Erythroblast (primary cell): ENCODE data around the gene TTC21B.
"Not testable (repeated sequence)": the region's sequence is repeated elsewhere in the genome, so short reads cannot be mapped to it uniquely, and the experiment has no call there.

ENCODE experiments used
- DNase-seq, 2 experiments: peaks; one replicate each; lab custom pipeline; 2025; lab: John Stamatoyannopoulos, UW
- GATA1 ChIP-seq: IDR thresholded peaks from 2 replicates; pipeline ENCODE4 v1.6.1; 2011; ENCODE audit warnings: low read depth, mild to moderate bottlenecking, control low read depth, low read length, moderate library complexity
- POLR2A ChIP-seq: IDR thresholded peaks from 2 replicates; pipeline ENCODE4 v1.6.1; 2011; ENCODE audit warnings: mild to moderate bottlenecking, low read length

TTC21B gene

DNA sequence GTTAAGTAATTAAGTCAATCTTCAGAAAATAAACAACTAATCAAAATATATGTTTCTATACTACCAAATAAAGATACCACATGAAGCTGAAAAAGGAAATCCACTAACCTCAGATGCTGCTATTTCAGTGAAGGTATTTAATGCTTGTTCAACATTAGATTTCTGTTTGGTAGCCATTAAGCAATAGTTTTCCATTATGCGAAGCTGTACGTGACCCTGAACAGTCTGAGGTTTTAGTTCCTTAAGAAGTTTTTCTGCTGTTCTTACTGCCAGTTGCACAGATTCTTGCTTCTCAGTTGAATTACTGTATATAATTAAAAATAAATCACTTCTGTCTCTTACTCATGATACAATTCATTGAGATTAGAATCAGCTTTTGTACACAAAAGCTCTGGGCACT, 65.4 kb downstream of the TTC21B start:
- no peak for DNase-seq
- TF ChIP-seq POLR2A (no peak), GATA1 (no peak)

DNA sequence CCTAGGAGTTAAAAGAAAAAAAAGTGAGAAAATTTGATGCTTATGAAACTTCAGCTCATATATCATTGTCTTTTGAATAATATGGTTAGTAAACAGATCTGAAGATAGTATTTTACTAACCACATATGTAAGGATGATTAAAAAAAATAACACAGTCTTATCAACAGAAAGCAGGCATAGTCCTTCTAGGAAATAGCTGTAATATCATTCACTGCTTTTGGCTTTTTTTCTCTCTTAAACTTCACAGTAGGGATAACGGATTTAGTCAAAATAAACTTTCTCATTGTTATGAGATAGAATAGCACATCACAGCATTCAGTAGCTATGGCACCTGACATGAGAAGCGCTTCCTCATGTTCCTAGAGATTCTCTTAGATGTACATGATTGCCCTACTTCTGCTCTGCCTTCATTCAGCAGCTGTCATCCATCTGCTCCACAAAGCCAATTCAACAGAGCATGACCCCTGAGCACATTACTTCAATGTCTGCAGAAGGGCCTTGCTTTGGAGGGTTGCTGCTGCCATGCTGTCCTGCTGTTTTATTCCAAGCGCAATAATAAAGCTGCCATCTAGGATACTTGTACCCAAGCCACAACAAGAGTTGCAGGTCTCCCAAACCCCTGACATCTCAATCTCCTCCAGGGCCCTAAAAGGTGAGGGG, 67.0 kb downstream of the TTC21B start:
- TF ChIP-seq GATA1, result no peak
- no peak for TF ChIP-seq POLR2A
- peak; percentile 43 to 66 for DNase-seq

DNA sequence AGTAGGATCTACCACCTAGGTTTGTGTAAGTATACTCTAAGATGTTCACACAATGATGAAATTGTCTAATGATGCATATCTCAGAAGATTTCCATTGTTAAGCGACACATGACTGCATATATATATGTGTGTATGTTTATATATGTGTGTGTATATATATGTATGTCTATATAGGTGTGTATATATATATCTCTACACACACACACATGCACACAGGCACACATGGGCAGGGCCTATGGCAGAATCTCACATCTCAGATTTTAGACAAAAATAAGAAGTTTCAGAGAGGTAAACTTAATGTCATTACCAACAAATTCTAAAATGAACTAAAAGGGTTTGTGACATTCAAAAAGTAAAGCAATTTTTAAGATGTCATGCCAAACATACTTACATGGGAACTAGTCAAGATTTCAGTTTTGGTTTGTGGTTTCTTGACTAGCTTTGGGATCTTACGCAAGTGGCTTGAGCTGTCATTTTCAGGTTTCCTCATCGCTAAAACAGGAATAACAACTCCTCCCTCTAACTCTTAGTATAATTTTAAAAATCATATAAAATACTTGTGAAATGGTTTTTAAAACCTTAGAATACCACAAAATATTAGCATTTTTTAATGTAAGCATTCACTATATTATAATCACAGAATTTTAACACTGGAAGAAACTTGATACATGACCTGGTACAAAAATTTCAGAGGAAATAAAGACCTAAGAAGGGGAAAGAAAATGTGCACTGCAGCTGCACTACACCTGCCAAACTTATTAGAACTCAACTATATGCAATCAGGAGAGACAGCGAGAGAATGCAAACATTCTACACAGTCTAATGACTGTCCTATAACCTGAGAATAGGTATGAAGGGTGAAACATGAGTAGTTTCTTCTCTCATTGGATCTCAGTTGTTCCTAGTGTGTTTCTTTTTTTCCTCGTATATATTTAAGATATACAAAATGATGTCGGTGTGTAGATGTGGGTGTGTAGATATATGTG, 75.7 kb downstream of the TTC21B start:
- DNase-seq, result no peak
- TF ChIP-seq GATA1, result no peak
- TF ChIP-seq POLR2A, result no peak

DNA sequence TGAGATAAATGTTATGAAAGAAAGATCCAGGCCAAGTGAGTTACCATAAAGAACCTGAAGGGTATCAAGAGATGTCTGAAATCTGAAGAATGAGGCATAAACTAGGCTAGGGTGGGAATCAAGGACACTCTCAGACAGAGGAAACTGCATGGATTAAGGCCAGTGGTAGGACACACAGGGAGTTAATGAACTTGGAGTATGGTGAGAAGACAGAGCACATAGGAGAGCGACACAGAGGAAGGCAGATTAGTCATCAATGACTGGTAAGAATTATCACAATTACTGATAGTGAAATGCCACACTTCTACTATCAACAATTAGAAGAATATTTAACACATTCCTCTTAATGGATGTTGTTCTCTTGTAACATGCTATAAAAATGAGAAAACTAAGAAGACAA, 76.9 kb downstream of the TTC21B start:
- no peak for DNase-seq
- TF ChIP-seq GATA1, result no peak
- TF ChIP-seq POLR2A, result no peak

DNA sequence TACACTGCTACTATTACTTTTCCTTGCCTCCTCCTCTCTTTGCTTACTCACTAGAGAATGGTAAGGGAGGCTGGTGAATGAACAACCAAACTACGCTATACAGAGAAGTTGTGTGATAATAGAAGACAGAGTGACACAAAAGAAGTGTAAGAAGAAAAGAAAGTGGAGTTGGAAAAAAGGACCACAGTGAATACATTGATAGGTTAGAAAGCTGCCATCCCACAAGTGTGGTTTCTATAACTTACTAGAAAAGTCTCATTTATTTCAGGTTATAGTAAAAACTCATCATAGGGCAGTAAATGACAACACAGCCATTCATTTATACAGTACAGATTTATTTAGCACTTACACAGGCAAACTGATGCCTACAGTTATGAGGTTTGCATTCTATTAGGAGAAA, 77.3 kb downstream of the TTC21B start:
- no peak for TF ChIP-seq POLR2A
- no peak for TF ChIP-seq GATA1
- DNase-seq, result no peak

DNA sequence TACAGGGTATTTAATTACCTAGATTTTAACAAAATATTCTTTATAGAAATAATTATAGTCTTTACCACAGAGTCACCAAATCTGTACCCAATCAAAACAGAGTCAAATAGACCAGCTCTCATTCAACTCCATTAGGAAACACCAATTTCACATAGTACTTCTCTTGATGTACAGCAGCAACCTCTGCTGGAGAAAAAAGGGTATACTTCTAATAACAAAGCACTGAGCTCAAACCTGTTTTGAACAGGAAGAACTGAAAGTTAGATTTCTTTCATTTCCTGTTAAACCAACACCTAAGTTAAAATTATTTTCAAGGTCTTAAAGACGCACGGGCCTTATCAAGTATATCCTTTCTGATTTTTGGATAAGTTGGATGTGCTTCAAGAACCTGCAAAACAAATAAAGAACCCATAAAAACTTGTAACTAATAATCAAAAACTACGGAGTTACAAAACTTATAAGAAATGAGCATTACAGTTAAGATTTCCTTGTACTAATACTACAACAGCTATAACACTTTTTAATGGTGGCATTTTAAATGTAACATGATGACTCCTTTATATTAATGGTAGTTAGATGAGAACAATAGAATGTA, 79.0 kb downstream of the TTC21B start:
- TF ChIP-seq GATA1 (no peak), POLR2A (no peak)
- DNase-seq, result peak; percentile 42 to 50

DNA sequence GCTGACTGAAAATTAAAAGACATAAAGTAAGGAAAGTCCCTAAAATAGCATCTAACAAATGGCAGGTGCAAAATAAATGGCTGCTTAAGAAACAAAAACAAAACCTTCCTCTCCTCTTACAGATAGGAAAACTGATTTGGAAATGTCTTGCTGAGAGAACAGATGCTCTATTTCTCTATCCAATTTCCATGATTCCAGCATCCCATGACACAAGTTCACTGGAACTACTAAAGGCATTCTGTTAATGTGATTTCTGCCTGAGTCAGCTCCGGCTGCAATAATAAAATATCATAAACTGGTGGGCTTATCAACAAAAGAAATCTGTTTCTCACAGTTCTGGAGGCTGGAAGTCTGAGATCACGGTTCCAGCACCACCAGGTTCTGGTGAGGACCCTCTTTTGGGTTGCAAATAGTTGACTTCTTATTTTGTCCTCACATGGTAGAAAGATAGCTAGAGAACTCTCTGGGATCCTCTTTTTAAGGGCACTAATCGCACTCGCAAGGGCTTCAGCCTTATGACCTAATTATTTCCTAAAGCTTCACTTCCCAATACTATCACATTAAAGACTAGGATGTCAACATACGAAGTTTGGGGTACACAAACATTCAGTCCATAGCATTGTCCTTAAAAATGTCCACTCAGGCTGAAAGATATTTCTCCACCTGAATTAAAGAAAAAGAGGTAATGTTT, 81.3 kb downstream of the TTC21B start:
- no peak for TF ChIP-seq GATA1
- TF ChIP-seq POLR2A, result no peak
- DNase-seq, result no peak

DNA sequence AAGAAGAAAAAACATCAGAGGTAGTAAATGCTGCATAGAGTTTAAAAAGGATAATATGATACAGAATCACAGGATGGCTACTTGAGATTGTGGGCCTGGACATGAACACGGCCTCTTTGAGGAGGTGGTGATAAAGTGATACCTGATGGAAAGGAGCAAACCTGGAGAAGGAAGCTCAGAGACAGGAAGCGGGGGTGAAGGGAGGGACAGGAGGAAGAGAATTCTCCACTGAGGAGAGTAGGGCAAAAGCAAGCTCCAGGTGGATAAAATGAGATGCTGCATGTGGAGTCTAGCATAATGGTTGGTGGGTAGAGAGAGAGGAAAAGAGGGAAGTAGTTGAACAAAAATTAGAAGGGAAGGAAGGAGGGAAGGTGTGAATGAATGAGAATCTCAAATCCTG, 82.6 kb downstream of the TTC21B start:
- DNase-seq, result no peak
- no peak for TF ChIP-seq POLR2A
- TF ChIP-seq GATA1, result no peak

DNA sequence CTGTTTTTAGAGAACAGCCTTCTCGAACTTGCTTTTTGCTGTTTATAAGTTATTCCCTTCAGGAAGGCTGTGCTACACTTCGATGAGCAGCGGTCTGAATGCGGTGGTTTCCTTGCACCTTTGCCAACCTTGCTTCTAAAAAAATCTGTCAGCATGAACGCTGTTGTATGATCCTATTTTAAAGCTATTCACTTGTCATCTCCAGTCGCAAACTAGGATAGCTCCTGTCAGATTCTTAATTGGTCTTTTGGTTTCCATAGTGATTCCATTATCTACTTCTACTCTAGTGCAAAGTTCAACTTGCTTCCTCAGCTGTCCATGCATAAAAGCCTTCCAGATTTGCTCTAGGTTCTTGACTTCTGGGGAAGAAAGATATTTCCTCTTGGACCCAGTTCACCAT, 83.2 kb downstream of the TTC21B start:
- TF ChIP-seq GATA1 (no peak), POLR2A (no peak)
- no peak for DNase-seq

DNA sequence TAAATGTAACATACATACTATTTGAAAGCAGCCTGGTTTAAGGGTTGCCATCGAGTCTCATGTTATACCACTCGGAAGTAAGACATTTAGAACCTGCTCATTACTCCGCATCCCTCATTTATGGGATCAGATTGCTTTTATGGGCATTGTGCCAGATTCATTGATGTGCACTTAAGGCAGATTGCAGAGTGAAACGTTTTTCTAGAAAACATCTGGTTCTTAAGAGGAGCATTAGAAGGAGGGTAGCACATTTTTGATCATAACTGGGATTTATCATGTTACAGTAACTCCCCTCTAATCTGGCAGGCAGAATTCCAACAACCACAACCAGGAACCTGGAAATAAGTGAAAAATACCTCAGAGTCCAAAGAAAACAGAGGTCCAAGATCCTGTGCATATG, 85.4 kb downstream of the TTC21B start:
- DNase-seq, result no peak
- TF ChIP-seq GATA1 (no peak), POLR2A (no peak)

DNA sequence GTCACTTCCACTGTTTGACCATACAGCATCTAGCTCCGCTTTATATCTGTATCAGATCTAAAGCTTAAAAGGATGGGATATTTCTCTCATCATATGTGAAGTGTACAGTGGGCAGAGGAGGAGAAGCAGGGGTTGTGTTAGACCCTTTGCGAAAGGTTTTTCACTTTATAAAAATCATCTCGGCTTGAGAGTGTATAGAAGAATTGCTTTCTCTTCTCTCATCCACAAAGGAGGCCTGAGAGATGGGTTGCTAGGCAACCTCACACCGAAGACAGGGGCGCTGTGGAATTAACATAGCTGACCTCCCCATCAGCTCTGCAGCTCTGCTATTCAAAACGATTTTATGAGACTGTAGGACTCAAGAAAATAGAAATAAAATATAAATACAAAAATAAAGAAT, 89.3 kb downstream of the TTC21B start:
- TF ChIP-seq GATA1 (no peak), POLR2A (no peak)
- no peak for DNase-seq

DNA sequence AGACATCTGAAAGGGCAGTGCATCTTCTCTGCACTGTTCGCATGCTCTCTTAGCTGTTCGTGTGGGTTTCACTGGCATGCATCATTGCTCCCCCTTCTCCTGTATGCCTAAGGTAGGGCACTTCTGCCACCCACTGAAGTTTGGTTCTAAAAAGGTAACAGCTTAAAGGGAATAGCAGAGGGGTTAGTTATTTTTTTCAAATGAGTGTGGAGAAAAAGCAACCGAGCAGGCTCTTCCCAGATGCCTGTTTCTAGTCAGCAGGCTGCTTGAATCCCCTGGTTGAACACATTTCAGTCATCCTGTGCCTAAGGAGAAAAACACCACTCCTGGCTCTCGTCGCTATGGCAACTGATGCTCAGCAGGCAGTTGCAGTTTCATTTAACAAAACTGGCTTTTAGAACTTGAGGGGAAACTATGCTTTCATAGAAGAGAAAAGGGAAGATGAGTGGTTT, 89.7 kb downstream of the TTC21B start:
- TF ChIP-seq GATA1, result no peak
- TF ChIP-seq POLR2A, result no peak
- no peak for DNase-seq

DNA sequence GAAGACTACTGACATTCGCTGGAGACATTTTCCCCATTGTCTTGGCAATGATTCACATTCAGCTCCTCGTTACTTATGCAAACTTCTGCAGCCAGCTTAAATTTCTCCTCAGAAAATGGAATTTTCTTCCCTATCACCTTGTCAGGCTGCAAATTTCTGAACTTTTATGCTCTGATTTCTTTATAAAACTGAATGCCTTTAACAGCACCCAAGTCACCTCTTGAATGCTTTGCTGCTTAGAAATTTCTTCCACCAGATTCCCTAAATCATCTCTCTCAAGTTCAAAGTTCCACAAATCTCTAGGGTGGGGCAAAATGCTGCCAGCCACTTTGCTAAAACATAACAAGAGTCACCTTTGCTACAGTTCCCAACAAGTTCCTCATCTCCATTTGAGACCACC, 92.5 kb downstream of the TTC21B start:
- not testable (repeated sequence) for DNase-seq

DNA sequence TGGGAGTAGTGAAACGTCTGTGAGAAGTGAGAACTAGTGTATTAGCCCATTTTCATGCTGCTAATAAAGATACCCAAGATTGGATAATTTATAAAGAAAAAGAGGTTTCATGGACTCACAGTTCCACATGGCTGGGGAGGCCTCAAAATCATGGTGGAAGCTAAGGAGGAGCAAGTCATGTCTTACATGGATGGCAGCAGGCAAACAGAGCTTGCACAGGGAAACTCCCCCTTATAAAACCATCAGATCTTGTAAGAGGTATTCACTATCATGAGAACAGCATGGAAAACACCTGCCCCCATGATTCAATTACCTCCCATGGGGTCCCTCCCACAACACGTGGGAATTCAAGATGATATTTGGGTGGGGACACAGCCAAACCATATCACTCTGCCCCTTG, 93.9 kb downstream of the TTC21B start:
- DNase-seq, result not testable (repeated sequence)
